DMS53 (cell line): ENCODE results near the gene CDKAL1.
"Not testable (repeated sequence)": the region's sequence is repeated elsewhere in the genome, so short reads cannot be mapped to it uniquely, and the experiment has no call there.

ENCODE experiments used
- DNase-seq: peaks from one replicate; lab custom pipeline; 2025; lab: John Stamatoyannopoulos, UW

CDKAL1 gene

GRCh38 chr6:20554326-20554725 is 20.1 kb downstream of the CDKAL1 start:
- no peak for DNase-seq

DNA sequence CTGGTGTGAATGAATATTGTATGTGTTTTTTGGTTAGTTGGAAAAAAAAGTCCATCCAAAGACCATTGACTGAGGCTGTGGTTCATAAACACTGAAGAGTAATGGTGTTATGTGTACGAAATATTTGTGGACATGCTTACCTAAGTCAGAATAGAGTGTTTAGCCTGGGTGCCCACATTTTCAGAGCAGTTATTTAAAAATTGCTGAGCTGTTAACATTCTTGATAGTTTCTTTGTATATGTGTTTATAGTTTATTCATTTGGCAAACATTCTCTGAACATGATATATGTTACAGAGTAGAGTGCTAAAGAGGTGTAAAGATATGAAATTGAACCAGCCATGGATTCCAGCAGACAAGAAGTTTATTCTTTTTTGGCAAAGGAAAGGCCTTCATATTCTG is 20.6 kb downstream of the CDKAL1 start:
- no peak for DNase-seq

DNA sequence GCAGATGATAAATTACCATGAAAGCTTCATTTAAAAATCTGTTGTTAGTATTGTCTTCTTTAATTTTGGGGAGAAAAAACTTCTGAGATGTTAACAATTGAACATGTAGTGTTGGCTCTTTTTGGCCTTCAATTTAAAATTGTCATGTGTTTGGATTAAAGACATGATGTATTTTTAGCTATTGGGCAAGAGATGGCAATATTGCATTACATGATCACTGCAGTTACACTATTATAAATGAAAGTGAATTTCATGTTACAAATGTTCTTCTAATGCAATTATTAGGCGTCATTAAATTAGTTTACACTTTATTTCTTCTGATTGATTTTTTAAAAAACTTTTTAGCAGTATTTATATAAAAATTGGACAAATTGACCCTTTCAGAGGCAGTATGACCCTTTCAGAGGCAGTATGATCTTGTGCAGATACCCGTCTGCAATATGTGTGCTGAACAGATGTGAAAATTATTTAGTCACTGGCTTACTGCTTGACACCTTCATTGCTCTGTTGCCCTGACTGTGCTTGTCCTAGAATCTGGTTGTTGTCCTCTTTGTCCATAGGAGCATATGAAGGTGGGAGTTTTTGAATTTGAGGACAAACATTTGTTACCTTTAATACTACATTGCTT is 25.8 kb downstream of the CDKAL1 start:
- DNase-seq = peak; percentile 25

GRCh38 chr6:20563377-20563776 is 29.1 kb downstream of the CDKAL1 start:
- no peak for DNase-seq

GRCh38 chr6:20564269-20564668 is 30.0 kb downstream of the CDKAL1 start:
- peak; percentile 37 for DNase-seq

DNA sequence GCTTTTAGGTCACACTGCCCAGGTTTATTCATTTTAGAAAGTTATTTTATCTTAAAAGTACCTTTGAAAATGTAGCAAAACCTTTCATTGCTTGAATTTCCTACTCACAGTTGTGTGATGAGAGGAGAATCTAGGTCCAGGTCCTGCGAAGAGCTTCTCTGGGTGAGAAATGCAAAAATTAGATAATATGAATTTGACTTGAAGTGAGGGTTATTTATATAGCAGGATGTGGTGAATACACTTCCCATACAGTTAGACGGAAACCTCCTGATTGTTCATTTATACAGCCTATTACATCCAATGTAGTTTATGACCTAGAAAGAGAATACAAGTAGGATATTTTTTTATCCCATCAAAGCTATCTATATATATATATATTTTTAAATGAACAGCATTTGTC is 30.5 kb downstream of the CDKAL1 start:
- peak; percentile 16 for DNase-seq

GRCh38 chr6:20565342-20565741 is 31.1 kb downstream of the CDKAL1 start:
- no peak for DNase-seq

GRCh38 chr6:20566109-20566508 is 31.9 kb downstream of the CDKAL1 start:
- no peak for DNase-seq

DNA sequence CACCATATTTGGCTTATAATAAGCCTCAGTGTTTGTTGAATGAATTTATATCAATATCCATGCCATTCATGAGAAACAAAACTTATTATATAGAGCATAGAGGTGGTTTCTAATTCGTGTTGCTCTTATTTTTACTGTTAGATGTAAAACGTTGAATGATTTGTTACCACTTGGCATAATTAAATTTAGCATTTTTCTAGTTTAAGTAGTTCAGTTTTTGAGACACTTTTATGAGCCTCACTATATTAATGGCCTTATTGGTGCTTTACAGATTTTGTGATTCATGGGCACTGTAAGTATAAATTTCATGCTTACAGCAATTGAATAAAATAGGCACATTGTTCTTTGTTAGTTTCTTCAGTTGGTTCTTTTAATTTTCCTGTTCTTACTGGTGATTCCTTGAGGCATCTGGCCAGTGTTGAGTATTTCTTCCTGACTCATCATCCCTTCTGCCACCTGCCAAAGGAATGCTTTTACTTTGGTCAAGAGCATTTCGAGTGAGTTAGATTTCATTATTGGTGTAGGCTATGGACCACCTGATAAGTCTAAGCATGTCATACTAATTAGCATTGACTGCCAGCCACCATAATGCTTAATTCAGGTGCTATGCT is 34.8 kb downstream of the CDKAL1 start:
- no peak for DNase-seq

- DNase-seq = no peak
Observed at GRCh38 chr6:20571261-20571660, 37.0 kb downstream of the CDKAL1 start.

DNA sequence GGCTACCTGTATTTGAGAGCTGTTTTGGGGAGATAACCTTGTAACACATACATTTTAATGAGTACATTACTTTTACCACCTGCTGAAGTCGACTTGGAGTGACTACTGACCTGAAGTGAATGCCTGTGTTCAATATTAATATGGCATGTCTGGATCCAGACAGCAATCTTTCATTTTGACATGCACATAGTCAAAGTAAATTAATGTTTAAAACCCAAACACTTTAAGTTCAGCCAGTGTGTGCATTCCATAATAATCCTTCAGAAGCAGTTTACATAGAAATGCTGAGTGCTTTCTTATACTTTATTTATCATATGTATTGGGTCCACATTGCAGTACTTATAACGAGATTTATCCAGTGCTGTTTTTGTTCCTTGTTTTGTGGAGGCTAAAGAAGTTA is 38.0 kb downstream of the CDKAL1 start:
- peak; percentile 39 for DNase-seq

GRCh38 chr6:20572940-20573339 is 38.7 kb downstream of the CDKAL1 start:
- peak; percentile 54 for DNase-seq

DNA sequence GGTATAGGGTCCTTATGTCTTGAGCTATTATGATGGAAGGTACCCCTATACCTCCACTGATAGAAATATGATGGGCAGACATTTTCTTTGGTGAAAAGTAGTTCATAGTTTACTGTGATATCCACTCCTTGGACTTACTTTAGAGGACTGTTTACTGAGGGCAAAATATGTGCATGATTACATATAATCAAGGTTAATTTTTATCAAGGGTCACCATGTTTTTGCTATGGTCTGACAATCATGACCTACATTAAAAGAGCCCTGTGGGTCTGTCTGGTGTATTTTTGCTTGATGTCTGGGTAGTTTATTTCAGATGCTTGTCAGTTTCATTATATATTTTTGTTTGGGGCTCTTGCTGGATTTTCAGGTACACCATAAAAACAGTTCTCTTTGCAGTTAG is 40.1 kb downstream of the CDKAL1 start:
- DNase-seq = no peak

GRCh38 chr6:20575125-20575524 is 40.9 kb downstream of the CDKAL1 start:
- peak; percentile 84 for DNase-seq

DNA sequence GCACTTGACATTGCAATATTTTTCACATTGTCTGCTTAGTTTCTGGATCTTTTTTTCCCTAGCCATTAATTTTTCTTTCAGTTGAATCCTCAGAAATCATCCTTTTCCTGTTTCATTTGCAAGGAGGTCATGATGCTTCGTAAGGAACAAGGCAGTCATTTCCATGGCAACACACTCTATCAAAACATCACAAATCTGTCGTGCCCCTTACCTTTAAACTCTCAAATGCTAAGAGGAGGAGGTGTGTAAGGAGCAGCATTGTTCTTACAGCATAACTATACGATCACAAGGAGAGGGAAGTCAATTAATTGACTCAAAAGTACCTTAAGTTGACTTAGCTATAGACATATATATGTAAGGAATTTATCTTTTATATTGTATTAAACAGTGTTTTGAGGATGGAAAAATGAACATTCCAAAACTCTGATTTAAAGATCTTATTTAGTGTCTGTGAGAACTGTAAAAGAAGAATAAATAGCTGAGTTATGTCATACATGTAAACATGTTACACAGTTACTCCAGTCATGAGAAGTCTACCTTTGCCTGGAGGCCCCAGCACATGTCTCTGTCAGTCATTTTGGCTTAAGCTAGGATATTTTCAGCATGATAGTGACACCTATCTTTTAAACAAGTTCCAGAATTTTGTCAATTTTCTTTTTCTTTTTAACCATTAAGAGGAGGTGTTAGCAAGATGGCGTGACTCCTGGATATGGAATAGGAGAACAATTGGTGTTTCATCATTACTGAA is 41.6 kb downstream of the CDKAL1 start:
- peak; percentile 78 for DNase-seq

DNA sequence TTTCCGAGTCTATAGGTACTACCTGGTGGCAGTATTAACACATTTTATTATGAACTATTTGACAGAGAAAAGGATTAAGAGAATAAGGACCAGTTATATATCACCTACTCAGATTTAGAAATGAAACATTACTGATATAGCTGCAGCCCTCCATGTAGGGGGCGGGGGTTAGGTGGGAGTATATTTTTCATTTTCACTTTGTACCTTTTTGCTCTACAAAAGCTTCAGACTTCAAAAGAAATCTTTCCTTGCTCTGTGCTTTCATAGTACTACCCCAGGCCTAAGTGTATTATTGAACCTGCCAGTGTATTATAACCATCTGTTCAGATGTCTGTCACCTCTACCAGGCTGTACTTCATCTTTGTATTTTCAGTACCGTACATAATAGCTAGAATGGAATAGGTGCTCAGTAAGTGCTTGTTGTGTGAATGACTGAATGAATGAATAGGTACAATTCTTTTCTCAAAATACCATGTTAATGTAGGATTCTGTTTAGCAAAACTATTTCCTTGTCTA is 43.0 kb downstream of the CDKAL1 start:
- no peak for DNase-seq

DNA sequence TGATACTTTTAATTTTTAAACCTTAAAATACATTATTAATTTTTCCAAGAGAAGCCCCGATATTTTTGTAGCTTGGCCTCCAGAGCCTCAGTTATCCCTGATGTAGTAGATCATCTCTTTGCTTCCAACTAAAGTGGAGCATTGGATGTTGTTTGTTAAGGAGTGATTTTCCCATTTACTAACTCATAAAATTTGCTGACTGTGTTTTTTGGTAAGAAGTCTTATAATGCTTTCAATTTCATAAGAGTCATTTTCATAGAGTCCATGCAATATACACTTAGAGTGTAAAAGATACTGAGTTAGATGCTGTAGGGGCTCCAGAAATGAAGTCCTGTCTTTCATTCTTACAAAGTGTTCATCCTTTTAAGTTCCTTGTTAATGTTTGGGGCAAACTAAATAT is 46.8 kb downstream of the CDKAL1 start:
- DNase-seq = no peak

- DNase-seq = peak; percentile 55
Observed at GRCh38 chr6:20582586-20583443, 48.6 kb downstream of the CDKAL1 start.

- DNase-seq = peak; percentile 94
Observed at GRCh38 chr6:20583444-20583800, 49.2 kb downstream of the CDKAL1 start.

DNA sequence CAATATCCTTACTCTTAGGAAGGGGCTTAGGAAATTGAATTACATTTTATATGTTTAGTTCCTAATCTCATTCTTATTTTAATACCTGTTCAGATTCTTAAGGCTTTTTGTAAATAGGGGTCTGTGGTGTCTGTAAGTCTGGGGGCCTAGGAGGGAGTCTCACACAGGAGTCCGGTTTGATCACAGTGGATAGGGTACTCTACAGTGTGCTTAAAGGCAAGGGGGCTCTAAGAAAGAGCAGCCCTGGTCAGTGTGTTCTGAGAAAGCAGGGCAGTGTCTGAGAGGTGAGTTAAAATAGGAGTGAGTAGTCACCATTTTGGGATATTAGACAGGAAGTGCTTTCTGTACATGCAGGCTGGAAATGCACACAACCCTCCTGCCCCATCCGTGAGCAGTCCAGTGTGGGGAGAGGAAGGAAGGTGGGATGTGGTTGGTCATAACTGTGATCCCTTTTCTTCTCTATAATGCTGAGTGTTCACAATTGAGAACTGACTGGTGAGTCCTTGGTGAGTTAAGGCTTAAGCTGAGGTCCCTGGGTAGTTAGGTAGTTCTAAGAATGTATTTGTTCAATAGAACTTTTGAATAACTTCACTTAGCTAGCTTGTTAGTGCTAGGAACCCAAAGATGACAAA is 50.0 kb downstream of the CDKAL1 start:
- peak; percentile 67 for DNase-seq

- no peak for DNase-seq
Observed at GRCh38 chr6:20589266-20589665, 55.0 kb downstream of the CDKAL1 start.

GRCh38 chr6:20590476-20590875 is 56.2 kb downstream of the CDKAL1 start:
- DNase-seq = not testable (repeated sequence)
